ENCODE results near the gene CDT1.
"Not testable (repeated sequence)": the region's sequence is repeated elsewhere in the genome, so short reads cannot be mapped to it uniquely, and the experiment has no call there.

CDT1 gene

GRCh38 chr16:88762941-88763340 is 40.6 kb upstream of the CDT1 start:
- Mint-ChIP-seq H3K36me3 (peaks cover 18 to 25% of the 10 kb centered on the region in 2 donors), H3K4me3 (no peak overlapping the region), H3K27ac (peak overlapping the region; percentile 84), H3K9me3 (no peaks in the 10 kb centered on the region), H3K4me1 (peaks cover 28 to 34% of the 10 kb centered on the region in 2 donors), H3K27me3 (no peaks in the 10 kb centered on the region)
- ATAC-seq (replicated peaks) (no peak), DNase-seq (no peak)

DNA sequence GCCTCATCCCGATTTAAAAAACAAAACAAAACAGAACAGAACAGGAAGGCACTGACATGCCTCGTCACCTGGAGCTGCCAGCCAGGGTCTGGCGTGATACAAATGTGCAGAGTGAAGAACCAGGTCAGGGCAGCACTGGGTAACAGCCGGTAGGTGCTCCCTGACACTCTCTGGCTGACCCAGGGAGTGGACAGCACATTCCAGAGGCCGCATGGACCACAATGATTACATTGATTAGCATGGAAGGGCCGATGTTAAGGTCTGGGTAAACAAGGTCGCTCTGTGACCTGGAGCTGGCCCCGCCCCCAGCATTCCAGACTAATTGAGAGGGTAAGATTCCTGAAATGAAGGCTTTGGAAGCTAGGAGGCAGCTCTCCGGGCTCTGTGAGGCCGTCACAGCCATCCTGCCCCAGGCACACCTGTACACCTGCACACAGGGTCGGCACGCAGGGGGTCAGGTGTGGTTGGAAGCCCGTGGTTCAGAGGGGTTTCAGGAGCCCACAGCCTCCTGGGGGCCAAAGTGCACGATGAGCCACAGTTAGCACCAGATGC is 40.0 kb upstream of the CDT1 start:
- ATAC-seq (replicated peaks): no peak
- no peak for DNase-seq
- Mint-ChIP-seq H3K36me3 (peaks cover 16 to 23% of the 10 kb centered on the region in 2 donors), H3K4me3 (no peak overlapping the region), H3K27me3 (no peaks in the 10 kb centered on the region), H3K9me3 (no peaks in the 10 kb centered on the region), H3K27ac (peak overlapping the region; percentile 84), H3K4me1 (peaks cover 26 to 29% of the 10 kb centered on the region in 2 donors)

DNA sequence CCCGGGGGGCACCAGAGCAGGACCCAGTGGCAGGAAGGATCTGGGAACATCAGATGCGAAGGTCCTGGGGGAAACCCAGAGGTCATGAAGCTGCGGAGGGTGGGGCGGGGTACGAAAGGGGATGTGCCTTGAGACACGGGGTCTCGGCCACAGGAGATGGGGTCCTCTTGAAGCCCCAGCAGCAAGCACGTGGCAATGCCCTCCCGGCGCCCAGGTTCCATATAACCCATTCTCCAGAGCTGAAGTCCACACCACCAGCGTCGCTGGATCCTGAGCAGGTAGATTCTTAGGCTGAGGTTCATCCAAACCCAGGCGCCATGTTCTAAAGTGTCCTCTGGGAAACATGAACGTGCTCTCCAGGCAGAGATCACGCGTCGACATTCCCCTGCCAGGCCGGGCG is 39.5 kb upstream of the CDT1 start:
- Mint-ChIP-seq H3K36me3 (peaks cover 11 to 18% of the 10 kb centered on the region in 2 donors), H3K27me3 (no peaks in the 10 kb centered on the region), H3K9me3 (no peaks in the 10 kb centered on the region), H3K4me3 (no peak overlapping the region), H3K27ac (no peak overlapping the region), H3K4me1 (peaks cover 24% of the 10 kb centered on the region in 2 donors)
- DNase-seq (no peak), ATAC-seq (replicated peaks) (no peak)

DNA sequence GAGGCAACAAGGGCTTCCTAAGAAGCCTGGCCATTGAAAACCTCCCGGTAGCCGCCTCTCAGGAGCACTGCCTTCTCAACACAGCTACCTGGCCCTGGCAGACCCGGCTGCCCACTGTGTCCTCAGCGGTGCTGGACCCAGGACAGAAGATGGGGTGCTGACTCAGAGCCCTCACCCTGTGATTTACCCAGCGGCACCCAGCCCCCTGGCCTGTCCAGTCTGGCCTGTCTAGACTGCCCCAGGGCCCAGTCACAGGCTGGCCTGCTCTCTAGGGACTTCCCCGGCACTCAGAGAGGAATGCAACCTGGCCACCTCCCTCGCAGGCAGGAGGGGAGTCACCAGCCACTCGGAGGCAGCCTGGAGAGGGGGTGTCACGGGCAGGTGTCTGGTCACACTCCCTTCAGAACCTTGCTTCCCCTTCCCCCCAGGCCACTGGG is 38.7 kb upstream of the CDT1 start:
- H3K4me1 Mint-ChIP-seq: peaks cover 29 to 31% of the 10 kb centered on the region in 2 donors
- no peak overlapping the region for H3K4me3 Mint-ChIP-seq
- H3K27ac Mint-ChIP-seq: no peak overlapping the region
- H3K36me3 Mint-ChIP-seq: peaks cover 5 to 17% of the 10 kb centered on the region in 2 donors
- ATAC-seq (replicated peaks) (no peak), DNase-seq (no peak)
- no peaks in the 10 kb centered on the region for H3K9me3 Mint-ChIP-seq
- no peaks in the 10 kb centered on the region for H3K27me3 Mint-ChIP-seq

DNA sequence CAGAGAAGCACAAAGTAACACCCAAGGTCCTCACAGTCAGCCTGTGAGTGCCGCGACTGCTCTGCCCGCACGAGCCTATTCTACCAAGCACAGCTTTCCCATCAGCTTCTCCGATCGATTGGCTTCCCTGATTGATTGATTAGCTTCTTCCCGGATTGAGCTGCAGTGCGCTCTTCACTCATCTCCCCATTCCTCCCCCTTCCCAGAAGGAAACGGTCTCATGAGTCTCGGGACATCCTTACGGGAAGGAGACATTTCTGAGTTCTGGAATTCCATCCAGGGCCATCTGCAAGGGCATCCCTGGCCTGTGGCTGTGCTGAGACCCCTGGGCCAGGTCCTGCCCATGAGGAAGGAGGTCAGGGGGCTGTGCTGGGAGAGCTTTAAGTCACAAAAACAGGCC is 36.6 kb upstream of the CDT1 start:
- peak overlapping the region; percentile 26 for H3K27ac Mint-ChIP-seq
- no peaks in the 10 kb centered on the region for H3K9me3 Mint-ChIP-seq
- peaks cover 39 to 47% of the 10 kb centered on the region in 2 donors for H3K4me1 Mint-ChIP-seq
- DNase-seq (no peak), ATAC-seq (replicated peaks) (no peak)
- H3K4me3 Mint-ChIP-seq: peak overlapping the region; percentile 41 to 65
- H3K27me3 Mint-ChIP-seq: no peaks in the 10 kb centered on the region
- peaks cover 5 to 17% of the 10 kb centered on the region in 2 donors for H3K36me3 Mint-ChIP-seq

DNA sequence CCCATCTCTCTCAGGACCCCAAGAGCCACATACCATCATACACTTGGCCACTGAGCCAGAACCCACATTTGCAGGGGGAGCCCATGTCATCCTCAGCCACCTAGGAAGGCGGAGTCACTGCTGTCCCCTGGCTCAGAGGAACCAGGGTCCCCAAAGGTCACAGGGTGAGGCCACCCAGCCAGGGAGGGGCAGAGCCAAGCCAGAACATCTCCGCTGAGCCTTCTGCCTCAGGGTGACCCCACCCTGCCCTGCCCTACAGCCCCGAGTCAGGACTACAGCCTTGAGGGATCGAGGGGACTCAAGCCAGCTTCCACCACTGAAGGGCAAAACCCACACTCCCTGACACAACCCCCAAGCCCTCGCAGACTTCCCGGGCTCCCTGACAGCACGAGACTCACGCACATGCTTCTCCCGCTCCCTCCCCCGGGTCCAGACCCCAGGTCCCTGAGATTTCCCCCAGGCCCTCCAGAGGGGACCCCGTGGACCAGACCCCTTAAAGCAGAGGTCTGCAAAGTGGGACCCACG is 36.0 kb upstream of the CDT1 start:
- Mint-ChIP-seq H3K36me3 (peaks cover 5 to 17% of the 10 kb centered on the region in 2 donors), H3K27me3 (no peaks in the 10 kb centered on the region), H3K27ac (peak overlapping the region; percentile 82), H3K4me1 (peaks cover 40 to 47% of the 10 kb centered on the region in 2 donors), H3K9me3 (no peaks in the 10 kb centered on the region), H3K4me3 (peak overlapping the region; percentile 65 to 69)
- no peak for DNase-seq
- no peak for ATAC-seq (replicated peaks)

DNA sequence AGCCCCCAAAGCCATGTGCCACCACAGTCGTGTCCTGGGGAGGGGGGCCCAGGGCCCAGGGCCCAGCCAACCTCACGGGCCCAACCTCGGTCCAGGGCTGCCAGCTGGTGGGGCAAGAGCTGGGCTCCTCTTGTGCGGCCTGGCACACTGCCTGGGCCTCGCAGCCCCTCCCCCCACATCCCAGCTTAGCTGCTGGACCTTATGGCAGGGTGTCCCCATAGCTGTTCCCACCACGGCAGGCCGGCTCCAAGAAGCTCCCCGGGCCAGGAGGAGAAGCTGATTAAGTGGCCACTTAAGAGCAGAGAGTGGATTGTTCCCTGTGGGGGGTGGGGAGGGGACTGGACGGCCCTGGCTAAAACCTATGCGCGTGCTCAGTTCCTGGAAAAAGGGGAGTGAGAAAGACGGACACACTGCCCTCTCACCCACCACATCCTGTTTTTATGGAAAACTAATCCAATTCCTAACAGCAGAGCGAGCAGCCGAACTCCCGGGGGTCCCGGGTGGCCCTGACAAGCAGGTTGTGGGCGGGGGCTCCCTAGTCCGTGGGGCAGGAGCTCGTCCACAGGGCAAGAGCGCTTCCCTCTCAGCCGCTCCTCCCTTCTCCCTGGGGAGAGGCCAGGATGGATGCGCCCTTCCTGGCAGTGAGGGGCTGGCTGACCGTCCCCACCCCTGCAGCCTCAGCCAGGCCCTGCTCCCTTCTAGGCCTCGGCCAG is 35.4 kb upstream of the CDT1 start:
- Mint-ChIP-seq H3K9me3 (no peaks in the 10 kb centered on the region), H3K27me3 (no peaks in the 10 kb centered on the region), H3K36me3 (peaks cover 5 to 16% of the 10 kb centered on the region in 2 donors), H3K4me3 (peak overlapping the region in 1 of 2 donors; percentile 65), H3K4me1 (peaks cover 44 to 51% of the 10 kb centered on the region in 2 donors), H3K27ac (peak overlapping the region; percentile 79)
- no peak for DNase-seq
- no peak for ATAC-seq (replicated peaks)

- peaks cover 4 to 12% of the 10 kb centered on the region in 2 donors for H3K36me3 Mint-ChIP-seq
- no peaks in the 10 kb centered on the region for H3K9me3 Mint-ChIP-seq
- peak overlapping the region; percentile 90 for H3K27ac Mint-ChIP-seq
- peaks cover 46 to 51% of the 10 kb centered on the region in 2 donors for H3K4me1 Mint-ChIP-seq
- H3K27me3 Mint-ChIP-seq: no peaks in the 10 kb centered on the region
- ATAC-seq (replicated peaks): peak; percentile 76 to 79
- DNase-seq: peak; percentile 61
- H3K4me3 Mint-ChIP-seq: peak overlapping the region; percentile 47 to 75
These were observed 33.8 kb upstream of the CDT1 start for GRCh38 chr16:88769617-88770460.

DNA sequence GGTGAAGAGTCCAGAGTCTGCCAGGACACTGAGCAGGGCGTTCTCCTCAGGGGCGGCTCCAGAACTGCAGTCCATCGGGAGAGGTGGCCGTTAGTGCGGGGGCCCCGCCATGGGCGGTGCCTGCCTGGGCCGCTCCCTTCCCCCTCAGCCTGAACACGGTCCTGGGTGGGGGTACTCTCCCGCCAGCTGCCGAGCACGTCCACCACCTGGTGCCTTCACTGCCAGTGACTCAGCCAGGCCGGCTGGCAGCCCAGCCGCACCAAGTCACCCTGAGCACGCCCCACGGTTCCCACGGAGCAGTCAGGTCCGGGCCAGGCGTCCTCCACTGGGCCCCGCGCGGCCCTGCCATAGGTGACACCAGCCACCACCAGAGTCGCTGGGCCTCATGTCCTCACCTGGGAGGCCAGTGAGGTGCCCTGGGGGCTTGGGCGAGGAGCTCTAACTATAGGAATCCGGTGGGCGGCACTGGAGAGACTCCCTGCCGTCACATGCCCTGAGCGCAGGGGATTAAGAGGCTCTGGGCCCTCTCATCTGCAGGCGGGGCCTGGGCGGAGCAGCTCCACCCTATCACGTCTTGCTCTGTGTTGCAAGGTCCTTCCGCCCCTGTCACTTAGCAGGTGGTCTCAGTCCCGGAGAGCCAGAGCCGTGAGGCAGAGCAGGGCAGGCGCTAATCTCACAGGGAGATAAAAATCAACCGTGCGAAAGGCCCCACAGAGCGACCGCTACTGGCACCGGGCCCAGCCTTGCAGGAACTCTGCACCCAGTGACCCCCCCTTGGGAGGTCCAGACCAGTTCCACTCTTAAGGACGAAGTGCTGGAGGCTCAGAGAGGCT is 32.9 kb upstream of the CDT1 start:
- H3K4me1 Mint-ChIP-seq: peaks cover 46 to 51% of the 10 kb centered on the region in 2 donors
- no peaks in the 10 kb centered on the region for H3K27me3 Mint-ChIP-seq
- H3K27ac Mint-ChIP-seq: peak overlapping the region; percentile 75
- H3K36me3 Mint-ChIP-seq: peaks cover 6 to 13% of the 10 kb centered on the region in 2 donors
- DNase-seq (peak; percentile 38), ATAC-seq (replicated peaks) (peak; percentile 70 to 74)
- H3K4me3 Mint-ChIP-seq: peak overlapping the region; percentile 69 to 75
- no peaks in the 10 kb centered on the region for H3K9me3 Mint-ChIP-seq

GRCh38 chr16:88771294-88771772 is 32.3 kb upstream of the CDT1 start:
- Mint-ChIP-seq H3K27ac (peak overlapping the region; percentile 75), H3K36me3 (peaks cover 6 to 16% of the 10 kb centered on the region in 2 donors), H3K4me3 (peak overlapping the region; percentile 31 to 69), H3K4me1 (peaks cover 41 to 51% of the 10 kb centered on the region in 2 donors), H3K27me3 (no peaks in the 10 kb centered on the region), H3K9me3 (no peaks in the 10 kb centered on the region)
- DNase-seq: no peak
- no peak for ATAC-seq (replicated peaks)

- H3K36me3 Mint-ChIP-seq: peaks cover 7 to 20% of the 10 kb centered on the region in 2 donors
- H3K27ac Mint-ChIP-seq: peak overlapping the region; percentile 25
- not testable (repeated sequence) for ATAC-seq (replicated peaks); H3K27me3 Mint-ChIP-seq; H3K4me3 Mint-ChIP-seq; DNase-seq; H3K9me3 Mint-ChIP-seq
- peaks cover 41 to 48% of the 10 kb centered on the region in 2 donors for H3K4me1 Mint-ChIP-seq
These were observed 31.8 kb upstream of the CDT1 start for GRCh38 chr16:88771781-88772180.

- DNase-seq (no peak), ATAC-seq (replicated peaks) (no peak)
- Mint-ChIP-seq H3K36me3 (peaks cover 12 to 24% of the 10 kb centered on the region in 2 donors), H3K9me3 (no peaks in the 10 kb centered on the region), H3K4me3 (peak overlapping the region in 1 of 2 donors; percentile 39), H3K27ac (peak overlapping the region; percentile 25), H3K4me1 (peaks cover 39 to 42% of the 10 kb centered on the region in 2 donors), H3K27me3 (no peaks in the 10 kb centered on the region)
These were observed 30.4 kb upstream of the CDT1 start for GRCh38 chr16:88772871-88773811.
